ENCODE measurements around the gene PPM1A.

PPM1A gene

GRCh38 chr14:60220917-60221316, 28.1 kb upstream of the PPM1A start:
- H3K9ac ChIP-seq (ENCODE audit: low read depth, low read length, poor library complexity, severe bottlenecking), result no peak overlapping the region
- H3K4me1 ChIP-seq (ENCODE audit: insufficient read depth, low read length, poor library complexity, severe bottlenecking), result peaks cover 6% of the 10 kb centered on the region
- no peaks in the 10 kb centered on the region for H3K79me2 ChIP-seq (ENCODE audit: insufficient read depth, low read length)
- H3K9me3 ChIP-seq (ENCODE audit: insufficient read depth, low read depth, low read length), result no peaks in the 10 kb centered on the region
- H2AFZ ChIP-seq (ENCODE audit: low read length), result no peak overlapping the region
- H3K9me2 ChIP-seq (replicated peaks; ENCODE audit: low read depth, low read length), result no peaks in the 10 kb centered on the region
- no peaks in the 10 kb centered on the region for H4K20me1 ChIP-seq (ENCODE audit: insufficient read depth, low read length, poor library complexity, severe bottlenecking)
- H3K4me2 ChIP-seq (ENCODE audit: low read depth, low read length, poor library complexity, severe bottlenecking), result no peak overlapping the region
- no peak overlapping the region for H3K4me3 ChIP-seq (ENCODE audit: low read length, poor library complexity, severe bottlenecking)
- no peaks in the 10 kb centered on the region for H3F3A ChIP-seq (ENCODE audit: low read depth)
- no peaks in the 10 kb centered on the region for H3K27me3 ChIP-seq (ENCODE audit: insufficient read depth, low read length, poor library complexity, severe bottlenecking)
- no peaks in the 10 kb centered on the region for H3K36me3 ChIP-seq (ENCODE audit: insufficient read depth, low read length)
- TF ChIP-seq CTCF (conservative IDR thresholded peaks at IDR 0.05; ENCODE audit: low read length) (no peak), EZH2phosphoT487 (IDR thresholded peaks at IDR 0.05; ENCODE audit: borderline replicate concordance) (no peak)

- Histone ChIP-seq H3K4me3 (ENCODE audit: low read length, poor library complexity, severe bottlenecking) (no peak overlapping the region), H3K4me1 (ENCODE audit: insufficient read depth, low read length, poor library complexity, severe bottlenecking) (peaks cover 6% of the 10 kb centered on the region), H2AFZ (ENCODE audit: low read length) (no peak overlapping the region), H3K4me2 (ENCODE audit: low read depth, low read length, poor library complexity, severe bottlenecking) (no peak overlapping the region), H4K20me1 (ENCODE audit: insufficient read depth, low read length, poor library complexity, severe bottlenecking) (no peaks in the 10 kb centered on the region), H3K9ac (ENCODE audit: low read depth, low read length, poor library complexity, severe bottlenecking) (no peak overlapping the region), H3F3A (ENCODE audit: low read depth) (no peaks in the 10 kb centered on the region), H3K79me2 (ENCODE audit: insufficient read depth, low read length) (no peaks in the 10 kb centered on the region), H3K9me2 (replicated peaks; ENCODE audit: low read depth, low read length) (no peaks in the 10 kb centered on the region), H3K9me3 (ENCODE audit: insufficient read depth, low read depth, low read length) (no peaks in the 10 kb centered on the region), H3K27me3 (ENCODE audit: insufficient read depth, low read length, poor library complexity, severe bottlenecking) (no peaks in the 10 kb centered on the region), H3K36me3 (ENCODE audit: insufficient read depth, low read length) (no peaks in the 10 kb centered on the region)
- TF ChIP-seq CTCF (conservative IDR thresholded peaks at IDR 0.05; ENCODE audit: low read length), result no peak
- TF ChIP-seq EZH2phosphoT487 (IDR thresholded peaks at IDR 0.05; ENCODE audit: borderline replicate concordance), result no peak
Measured at GRCh38 chr14:60221457-60221856, 27.6 kb upstream of the PPM1A start.

- H3K27me3 ChIP-seq (ENCODE audit: insufficient read depth, low read length, poor library complexity, severe bottlenecking), result no peaks in the 10 kb centered on the region
- H3K9me2 ChIP-seq (replicated peaks; ENCODE audit: low read depth, low read length), result 0 out of 2 replicates have a peak, but pooled peaks cover 3% of the 10 kb centered on the region
- no peak overlapping the region for H3K9ac ChIP-seq (ENCODE audit: low read depth, low read length, poor library complexity, severe bottlenecking)
- H3K4me2 ChIP-seq (ENCODE audit: low read depth, low read length, poor library complexity, severe bottlenecking), result no peak overlapping the region
- no peak overlapping the region for H2AFZ ChIP-seq (ENCODE audit: low read length)
- H3K9me3 ChIP-seq (ENCODE audit: insufficient read depth, low read depth, low read length), result no peaks in the 10 kb centered on the region
- no peaks in the 10 kb centered on the region for H3K36me3 ChIP-seq (ENCODE audit: insufficient read depth, low read length)
- TF ChIP-seq EZH2phosphoT487 (IDR thresholded peaks at IDR 0.05; ENCODE audit: borderline replicate concordance) (no peak), CTCF (conservative IDR thresholded peaks at IDR 0.05; ENCODE audit: low read length) (no peak)
- no peak overlapping the region for H3K4me3 ChIP-seq (ENCODE audit: low read length, poor library complexity, severe bottlenecking)
- H3K79me2 ChIP-seq (ENCODE audit: insufficient read depth, low read length), result no peaks in the 10 kb centered on the region
- no peaks in the 10 kb centered on the region for H4K20me1 ChIP-seq (ENCODE audit: insufficient read depth, low read length, poor library complexity, severe bottlenecking)
- no peaks in the 10 kb centered on the region for H3F3A ChIP-seq (ENCODE audit: low read depth)
- peaks cover 6% of the 10 kb centered on the region for H3K4me1 ChIP-seq (ENCODE audit: insufficient read depth, low read length, poor library complexity, severe bottlenecking)
Measured at GRCh38 chr14:60222820-60223219, 26.2 kb upstream of the PPM1A start.

All from Loucy (cell line).